Endothelial cell (in vitro differentiated cells): ENCODE results near the gene C5orf63. TPM values are rescaled to one million over a fixed set of nuclear protein-coding genes. Genes with fewer than 3 reads are reported as not detected.

Source experiments
- DNase-seq: peaks from one replicate; pipeline ENCODE4 v3.0.0; 2021; ENCODE audit warnings: low spot score
- H3K27ac Mint-ChIP-seq: one replicate; pipeline ENCODE4 v1.8.0; 2021; ENCODE audit warnings: mixed read lengths, inconsistent platforms; ENCODE audit not compliant: unreplicated experiment
- H3K27me3 Mint-ChIP-seq: one replicate; pipeline ENCODE4 v1.8.0; 2021; ENCODE audit warnings: mild to moderate bottlenecking, moderate library complexity, mixed read lengths, inconsistent platforms; ENCODE audit not compliant: unreplicated experiment
- H3K36me3 Mint-ChIP-seq: one replicate; pipeline ENCODE4 v1.8.0; 2021; ENCODE audit warnings: mild to moderate bottlenecking, low read depth, mixed read lengths, inconsistent platforms; ENCODE audit not compliant: unreplicated experiment
- H3K4me1 Mint-ChIP-seq: one replicate; pipeline ENCODE4 v1.8.0; 2021; ENCODE audit warnings: mild to moderate bottlenecking, mixed read lengths, inconsistent platforms; ENCODE audit not compliant: unreplicated experiment
- H3K4me3 Mint-ChIP-seq: one replicate; pipeline ENCODE4 v1.8.0; 2021; ENCODE audit warnings: mild to moderate bottlenecking, mixed read lengths, inconsistent platforms; ENCODE audit not compliant: unreplicated experiment
- H3K9me3 Mint-ChIP-seq: one replicate; pipeline ENCODE4 v1.8.0; 2021; ENCODE audit warnings: mixed read lengths, inconsistent platforms; ENCODE audit not compliant: unreplicated experiment
- CTCF ChIP-seq: fragments of 200-600 bp; sonication (generic); IDR thresholded peaks from one replicate; pipeline ENCODE4 v1.5.0; 2021; ENCODE audit warnings: antibody characterized with exemption; ENCODE audit not compliant: unreplicated experiment
- total RNA-seq: library from RNA; stranded (reverse); fragmentation: NEBNext Ultra II Directional; extraction: Animal tissue kit (Norgen Biotek cat#: 25700); gene quantifications from one replicate; pipeline ENCODE4 v1.2.1, GENCODE V29; 2021; ENCODE audit not compliant: unreplicated experiment

Gene C5orf63
- total RNA-seq, 1 donor from 2014 or later = 2.0 TPM

- no peak for TF ChIP-seq CTCF
- no peaks in the 10 kb centered on the region for H3K9me3 Mint-ChIP-seq
- no peaks in the 10 kb centered on the region for H3K36me3 Mint-ChIP-seq
- DNase-seq = no peak
- no peak overlapping the region for H3K27ac Mint-ChIP-seq
- no peak overlapping the region for H3K4me3 Mint-ChIP-seq
- no peaks in the 10 kb centered on the region for H3K27me3 Mint-ChIP-seq
- H3K4me1 Mint-ChIP-seq = peaks cover 40% of the 10 kb centered on the region
These were observed 3.2 kb upstream of the C5orf63 start for GRCh38 chr5:127076315-127077129.

DNA sequence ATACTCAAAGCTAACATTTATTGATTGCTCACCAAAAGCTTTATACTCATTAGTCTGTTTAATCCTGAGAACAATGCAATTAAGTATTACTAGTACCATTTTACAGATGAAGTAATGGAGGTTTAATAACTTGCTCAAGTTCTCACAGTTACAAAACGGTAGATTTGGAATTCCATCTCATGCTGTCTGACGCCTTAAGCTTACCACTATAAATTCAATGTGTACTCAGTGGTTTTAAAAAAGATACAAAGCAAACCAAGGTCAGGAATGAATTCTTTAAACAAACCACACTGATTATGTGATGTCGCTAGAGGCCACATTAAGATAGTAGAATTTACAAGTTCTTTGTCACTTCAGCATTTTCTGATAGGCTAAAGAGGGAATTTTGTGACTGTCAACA, 1.2 kb upstream of the C5orf63 start:
- no peak for TF ChIP-seq CTCF
- Mint-ChIP-seq H3K36me3 (no peaks in the 10 kb centered on the region), H3K27me3 (no peaks in the 10 kb centered on the region), H3K4me1 (peaks cover 53% of the 10 kb centered on the region), H3K27ac (no peak overlapping the region), H3K9me3 (no peaks in the 10 kb centered on the region), H3K4me3 (no peak overlapping the region)
- DNase-seq = no peak

DNA sequence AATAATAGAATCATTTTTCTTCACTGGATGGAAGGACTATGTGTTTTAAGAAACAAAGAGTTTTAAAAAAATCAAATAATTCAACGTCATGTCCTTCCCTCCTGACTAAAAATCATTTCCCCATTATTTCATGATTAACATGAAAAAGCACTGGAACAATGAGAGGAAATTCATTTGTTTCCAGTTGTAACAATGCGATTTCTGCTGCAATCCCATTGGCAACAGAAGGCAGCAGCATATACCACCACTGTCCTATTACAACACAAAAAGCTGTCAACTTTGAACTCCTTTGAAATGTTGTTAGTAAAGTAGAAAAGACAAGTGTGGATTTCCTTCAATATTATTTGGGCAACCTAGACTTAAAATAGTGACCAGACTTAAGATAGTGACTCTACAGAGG, 3.1 kb downstream of the C5orf63 start:
- Mint-ChIP-seq H3K27me3 (no peaks in the 10 kb centered on the region), H3K4me1 (peaks cover 52% of the 10 kb centered on the region), H3K9me3 (no peaks in the 10 kb centered on the region), H3K27ac (peak overlapping the region; percentile 65), H3K36me3 (no peaks in the 10 kb centered on the region), H3K4me3 (no peak overlapping the region)
- no peak for DNase-seq
- TF ChIP-seq CTCF = no peak

GRCh38 chr5:127068493-127069214, 4.6 kb downstream of the C5orf63 start:
- no peaks in the 10 kb centered on the region for H3K9me3 Mint-ChIP-seq
- DNase-seq = no peak
- H3K4me1 Mint-ChIP-seq = peaks cover 48% of the 10 kb centered on the region
- no peak overlapping the region for H3K27ac Mint-ChIP-seq
- no peak for TF ChIP-seq CTCF
- no peaks in the 10 kb centered on the region for H3K36me3 Mint-ChIP-seq
- no peaks in the 10 kb centered on the region for H3K27me3 Mint-ChIP-seq
- no peak overlapping the region for H3K4me3 Mint-ChIP-seq

- DNase-seq = no peak
- no peaks in the 10 kb centered on the region for H3K36me3 Mint-ChIP-seq
- TF ChIP-seq CTCF = no peak
- H3K9me3 Mint-ChIP-seq = no peaks in the 10 kb centered on the region
- H3K27ac Mint-ChIP-seq = no peak overlapping the region
- H3K27me3 Mint-ChIP-seq = no peaks in the 10 kb centered on the region
- peaks cover 33% of the 10 kb centered on the region for H3K4me1 Mint-ChIP-seq
- no peak overlapping the region for H3K4me3 Mint-ChIP-seq
These were observed 6.6 kb downstream of the C5orf63 start for GRCh38 chr5:127066721-127067120.
